ENCODE measurements around the gene SLC25A43.
A peak's percentile ranks its signal among the peaks of the same experiment; 100 is the strongest.

The SLC25A43 gene

DNA sequence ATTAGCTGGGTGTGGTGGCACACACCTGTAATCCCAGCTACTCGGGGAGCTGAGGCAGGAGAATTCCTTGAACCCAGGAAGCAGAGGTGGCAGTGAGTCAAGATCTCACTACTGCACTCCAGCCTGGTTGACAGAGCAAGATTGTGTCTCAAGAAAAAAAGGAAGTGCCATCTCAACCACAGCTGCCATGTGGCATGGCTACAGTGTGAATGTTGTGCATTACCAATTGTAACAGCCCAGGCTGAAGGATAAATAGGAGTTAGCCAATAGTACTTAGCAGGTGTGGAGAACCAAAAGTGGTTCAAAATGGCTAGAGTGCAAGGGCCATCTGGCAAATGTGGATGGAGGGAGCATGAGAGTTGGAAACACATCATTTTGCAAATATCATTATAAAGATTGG lies 98.0 kb downstream of the SLC25A43 start:
- no peak for TF ChIP-seq RAD21 (IDR thresholded peaks at IDR 0.05; ENCODE audit: low read depth)
- TF ChIP-seq NFIC (IDR thresholded peaks at IDR 0.05) = no peak
- no peak for TF ChIP-seq CEBPB (IDR thresholded peaks at IDR 0.05)
- TF ChIP-seq ZBTB7A (IDR thresholded peaks at IDR 0.05; ENCODE audit: low read depth) = no peak
- no peak for TF ChIP-seq USF1 (IDR thresholded peaks at IDR 0.05)
- no peak for TF ChIP-seq TEAD4 (IDR thresholded peaks at IDR 0.05)
- TF ChIP-seq MAX (IDR thresholded peaks at IDR 0.05) = no peak
- TF ChIP-seq REST (IDR thresholded peaks at IDR 0.05; ENCODE audit: low read depth) = no peak
- TF ChIP-seq FOXM1 (IDR thresholded peaks at IDR 0.05; ENCODE audit: borderline replicate concordance, low read depth) = no peak
- TF ChIP-seq TAF1 (IDR thresholded peaks at IDR 0.05; ENCODE audit: low read depth) = no peak

- TF ChIP-seq CEBPB (IDR thresholded peaks at IDR 0.05) (no peak), FOXM1 (IDR thresholded peaks at IDR 0.05; ENCODE audit: borderline replicate concordance, low read depth) (no peak), USF1 (IDR thresholded peaks at IDR 0.05) (no peak), MAX (IDR thresholded peaks at IDR 0.05) (no peak), TEAD4 (IDR thresholded peaks at IDR 0.05) (no peak)
Observed at GRCh38 chrX:119500061-119500800, 101.1 kb downstream of the SLC25A43 start.

DNA sequence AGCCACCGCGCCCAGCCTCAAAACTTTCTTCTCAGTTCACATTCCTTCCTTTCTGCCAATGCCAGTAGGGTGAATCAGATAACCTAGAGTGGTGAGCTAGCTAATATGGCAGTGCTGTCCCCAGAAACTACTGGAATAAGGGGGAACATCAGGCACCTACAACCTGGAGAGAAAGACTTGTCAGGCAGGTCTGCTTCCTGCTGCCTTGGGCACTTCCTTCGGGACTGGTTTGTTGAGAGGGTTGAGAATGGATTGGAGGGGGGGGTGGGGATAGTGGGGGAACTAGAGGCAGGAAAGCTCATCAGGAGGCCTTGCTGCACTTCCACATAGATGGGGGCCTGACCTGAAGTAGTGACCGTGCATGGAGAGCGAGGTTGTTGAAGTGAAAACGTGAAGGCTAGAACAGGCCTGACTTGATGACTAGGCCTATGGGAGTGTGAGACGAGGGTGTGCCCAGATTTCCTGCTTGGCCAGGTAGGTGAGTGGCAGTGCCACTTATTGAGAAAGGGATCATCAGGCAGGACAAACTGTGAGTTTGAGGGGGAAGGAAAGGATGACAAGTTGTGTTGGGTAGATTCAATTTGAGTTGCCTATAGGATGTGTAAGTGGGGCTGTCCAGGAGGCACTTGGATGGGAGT lies 102.5 kb downstream of the SLC25A43 start:
- no peak for TF ChIP-seq EP300 (IDR thresholded peaks at IDR 0.05; ENCODE audit: borderline replicate concordance)
- no peak for TF ChIP-seq USF1 (IDR thresholded peaks at IDR 0.05)
- no peak for TF ChIP-seq NFIC (IDR thresholded peaks at IDR 0.05)
- TF ChIP-seq TAF1 (IDR thresholded peaks at IDR 0.05; ENCODE audit: low read depth) = no peak
- no peak for TF ChIP-seq YY1 (IDR thresholded peaks at IDR 0.05; ENCODE audit: low read depth)
- no peak for TF ChIP-seq ZBTB7A (IDR thresholded peaks at IDR 0.05; ENCODE audit: low read depth)
- no peak for TF ChIP-seq RAD21 (IDR thresholded peaks at IDR 0.05; ENCODE audit: low read depth)
- TF ChIP-seq MAX (IDR thresholded peaks at IDR 0.05) = no peak
- TF ChIP-seq FOXM1 (IDR thresholded peaks at IDR 0.05; ENCODE audit: borderline replicate concordance, low read depth) = no peak
- no peak for TF ChIP-seq REST (IDR thresholded peaks at IDR 0.05; ENCODE audit: low read depth)

GRCh38 chrX:119502727-119503483 lies 103.8 kb downstream of the SLC25A43 start:
- TF ChIP-seq TAF1 (IDR thresholded peaks at IDR 0.05; ENCODE audit: low read depth) (no peak), MAX (IDR thresholded peaks at IDR 0.05) (0 out of 2 replicates have a peak, but pooled peaks have one; percentile 16), NFIC (IDR thresholded peaks at IDR 0.05) (no peak; the same call in 1 of the 2 replicates)

DNA sequence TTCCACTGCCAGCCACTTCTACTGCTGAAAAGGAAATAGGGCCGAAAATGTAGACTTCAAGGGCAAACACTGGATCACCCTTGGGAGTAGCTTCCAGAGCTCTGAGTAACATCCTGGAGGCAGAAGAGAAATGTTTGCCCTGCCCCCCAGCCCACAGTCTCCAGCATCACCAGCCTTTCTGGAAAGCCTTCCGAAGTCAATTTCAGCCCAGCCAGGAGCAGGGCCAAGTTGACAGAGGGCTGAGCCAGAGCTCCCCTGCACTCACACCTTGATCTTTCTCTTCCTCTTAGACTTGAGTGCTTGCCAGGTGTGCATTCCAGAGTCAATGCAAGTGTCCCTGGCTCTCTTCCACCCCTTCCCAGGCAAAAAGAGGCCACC lies 104.3 kb downstream of the SLC25A43 start:
- 0 out of 2 replicates have a peak, but pooled peaks have one; percentile 27 for TF ChIP-seq TEAD4 (IDR thresholded peaks at IDR 0.05)
- TF ChIP-seq FOXM1 (IDR thresholded peaks at IDR 0.05; ENCODE audit: borderline replicate concordance, low read depth) = no peak
- TF ChIP-seq YY1 (IDR thresholded peaks at IDR 0.05; ENCODE audit: low read depth) = no peak
- TF ChIP-seq USF1 (IDR thresholded peaks at IDR 0.05) = no peak
- no peak for TF ChIP-seq EGR1 (IDR thresholded peaks at IDR 0.05)
- TF ChIP-seq NFIC (IDR thresholded peaks at IDR 0.05) = peak; percentile 62
- no peak for TF ChIP-seq ZBTB7A (IDR thresholded peaks at IDR 0.05; ENCODE audit: low read depth)
- no peak for TF ChIP-seq TAF1 (IDR thresholded peaks at IDR 0.05; ENCODE audit: low read depth)
- TF ChIP-seq MAX (IDR thresholded peaks at IDR 0.05) = 0 out of 2 replicates have a peak, but pooled peaks have one; percentile 15
- no peak for TF ChIP-seq CREB1 (IDR thresholded peaks at IDR 0.05; ENCODE audit: low read depth)

Data from Ishikawa (cell line).